LHCN-M2 (cell line): Measurements from ENCODE around the gene DIO3. TPM values are rescaled to one million over a fixed set of nuclear protein-coding genes. Genes with fewer than 3 reads are reported as not detected.
"Not testable (repeated sequence)": the region's sequence is repeated elsewhere in the genome, so short reads cannot be mapped to it uniquely, and the experiment has no call there.

Experiments used
- DNase-seq: peaks from one replicate; pipeline ENCODE4 v3.0.0-alpha.2; 2012; ENCODE audit warnings: low read depth
- total RNA-seq: library from RNA; depleted of rRNA; stranded (reverse); fragments of >200 nt; gene quantifications from 2 replicates; pipeline ENCODE4 v1.2.3, GENCODE V29; 2014

DIO3 gene
- total RNA-seq, 1 experiment from 2014 or later, result not detected

DNA sequence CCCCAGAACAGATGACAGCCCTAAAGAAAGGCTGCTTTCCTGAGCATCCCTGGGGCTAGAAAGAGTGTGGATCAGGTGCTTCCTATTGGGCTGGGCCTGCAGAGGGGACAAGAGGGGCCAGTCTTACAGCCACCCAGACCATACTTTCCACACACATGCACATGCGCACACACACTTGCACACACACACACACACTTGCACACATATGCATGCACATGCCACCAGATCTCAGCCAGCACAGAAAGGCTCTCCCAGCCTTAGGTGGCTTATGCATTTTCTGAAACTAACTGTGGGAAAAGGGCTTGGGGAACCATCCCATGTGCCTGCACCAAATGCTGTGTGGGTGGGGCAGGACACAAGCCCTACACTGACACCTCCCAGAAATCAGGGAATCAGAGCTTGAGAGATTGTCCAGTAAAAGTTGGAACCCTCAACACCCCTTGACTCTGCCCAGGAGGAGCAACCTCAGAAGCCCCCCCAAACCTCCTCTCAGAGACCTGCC is 2.5 kb upstream of the DIO3 start:
- DNase-seq, result no peak

DNA sequence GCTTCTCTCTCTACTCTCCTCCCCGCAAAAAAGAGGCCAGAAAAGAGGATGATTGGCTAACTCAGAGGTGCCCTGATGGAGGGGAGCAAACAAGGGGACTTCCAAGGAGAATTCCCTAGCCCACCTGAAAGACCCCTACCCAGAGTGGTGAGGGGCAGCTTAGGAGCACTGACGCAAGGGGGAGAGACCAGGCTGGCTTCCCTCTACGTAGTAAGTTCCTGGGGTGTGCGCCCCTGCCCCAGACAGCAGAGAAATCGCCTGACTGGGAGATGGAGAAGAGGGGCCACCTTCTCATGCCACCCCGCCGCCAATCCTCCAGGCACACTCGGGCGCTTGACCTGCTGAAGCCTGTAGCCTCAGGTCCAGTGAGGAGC is 2.1 kb upstream of the DIO3 start:
- no peak for DNase-seq

DNA sequence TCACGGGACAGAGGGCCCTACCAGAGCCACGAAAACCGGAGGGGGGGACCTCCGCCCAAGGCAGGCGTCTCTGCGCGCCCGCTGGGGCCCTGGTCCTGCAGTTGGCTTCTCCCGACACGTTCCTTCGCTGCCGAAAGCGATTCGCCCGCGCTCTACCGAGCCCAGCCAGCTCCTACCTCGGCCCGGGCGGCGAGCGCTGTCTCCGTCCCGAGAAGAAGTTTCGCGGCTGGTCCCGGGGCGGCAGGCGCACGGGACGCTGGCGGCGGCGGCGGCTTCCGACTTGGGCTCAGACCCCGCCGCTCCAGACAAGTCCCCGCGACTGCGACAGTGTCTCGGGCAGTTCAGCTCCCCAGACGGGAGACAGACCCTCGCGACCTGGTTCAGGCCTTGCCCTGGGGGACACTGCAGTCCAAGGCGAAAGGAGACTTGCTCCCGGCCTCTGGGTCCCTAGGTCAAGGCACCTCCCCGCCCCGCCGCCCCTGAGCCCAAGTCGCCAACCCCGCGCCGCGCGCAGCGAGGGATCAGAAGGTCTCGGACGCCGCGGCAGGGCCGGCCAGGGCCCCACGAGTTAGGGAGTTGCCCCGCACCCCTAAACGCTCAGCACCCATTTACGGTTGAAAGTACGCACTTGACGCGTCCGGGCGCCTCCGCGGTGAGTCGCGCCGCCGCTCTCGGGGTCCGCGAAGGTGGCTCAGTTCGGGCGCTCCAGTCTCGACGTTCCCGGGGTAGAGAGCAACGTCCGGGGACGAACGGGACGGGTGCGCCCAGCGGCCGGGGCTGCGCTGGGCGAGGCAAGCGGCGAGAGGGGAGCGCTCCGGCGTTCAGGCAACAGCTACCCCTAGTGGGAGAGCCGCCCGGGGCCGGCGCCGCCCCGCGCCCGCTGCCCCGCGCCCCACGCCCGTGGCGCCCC is 1.4 kb upstream of the DIO3 start:
- no peak for DNase-seq

DNA sequence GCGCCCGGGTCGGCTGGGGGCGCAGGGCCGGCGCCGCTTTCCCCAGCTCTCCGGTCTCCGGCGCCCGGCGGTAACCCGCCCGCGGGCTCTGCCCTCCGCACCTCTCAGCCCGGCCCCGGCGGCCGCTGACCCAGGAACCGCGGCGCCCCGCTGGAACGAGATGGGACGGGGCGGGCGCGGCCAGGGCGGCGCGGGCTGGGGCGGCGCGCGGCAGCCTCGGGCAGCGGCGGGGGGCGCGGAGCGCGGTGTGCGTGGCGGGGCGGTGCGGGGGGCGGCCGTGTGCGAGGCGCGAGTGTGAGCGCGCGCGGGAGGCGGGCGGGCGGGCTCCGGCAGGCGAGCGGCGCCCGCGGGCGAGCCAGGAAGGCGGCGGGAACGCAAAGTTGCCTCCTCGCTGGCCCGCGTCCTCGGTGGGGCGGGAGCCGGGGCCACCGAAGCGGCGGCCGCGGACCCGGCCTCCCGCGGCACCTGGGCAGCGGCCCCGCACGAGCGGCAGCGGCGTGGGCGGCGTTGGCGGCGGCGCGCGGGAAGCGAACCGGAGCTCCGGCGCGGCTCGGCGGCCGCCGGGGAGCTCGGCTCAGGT is 671 bp upstream of the DIO3 start:
- no peak for DNase-seq

DNA sequence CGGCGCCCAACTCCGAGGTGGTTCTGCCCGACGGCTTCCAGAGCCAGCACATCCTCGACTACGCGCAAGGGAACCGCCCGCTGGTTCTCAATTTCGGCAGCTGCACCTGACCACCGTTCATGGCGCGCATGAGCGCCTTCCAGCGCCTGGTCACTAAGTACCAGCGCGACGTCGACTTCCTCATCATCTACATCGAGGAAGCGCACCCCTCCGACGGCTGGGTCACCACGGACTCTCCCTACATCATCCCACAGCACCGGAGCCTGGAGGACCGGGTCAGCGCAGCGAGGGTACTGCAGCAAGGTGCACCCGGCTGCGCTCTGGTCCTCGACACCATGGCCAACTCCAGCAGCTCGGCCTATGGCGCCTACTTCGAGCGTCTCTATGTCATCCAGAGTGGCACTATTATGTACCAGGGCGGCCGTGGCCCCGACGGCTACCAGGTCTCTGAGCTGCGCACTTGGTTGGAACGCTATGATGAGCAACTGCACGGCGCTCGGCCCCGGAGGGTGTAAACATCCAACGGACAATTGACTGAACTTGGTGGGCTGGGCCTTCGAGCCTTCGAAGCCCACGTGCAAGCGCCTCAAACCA is 699 bp downstream of the DIO3 start:
- no peak for DNase-seq

DNA sequence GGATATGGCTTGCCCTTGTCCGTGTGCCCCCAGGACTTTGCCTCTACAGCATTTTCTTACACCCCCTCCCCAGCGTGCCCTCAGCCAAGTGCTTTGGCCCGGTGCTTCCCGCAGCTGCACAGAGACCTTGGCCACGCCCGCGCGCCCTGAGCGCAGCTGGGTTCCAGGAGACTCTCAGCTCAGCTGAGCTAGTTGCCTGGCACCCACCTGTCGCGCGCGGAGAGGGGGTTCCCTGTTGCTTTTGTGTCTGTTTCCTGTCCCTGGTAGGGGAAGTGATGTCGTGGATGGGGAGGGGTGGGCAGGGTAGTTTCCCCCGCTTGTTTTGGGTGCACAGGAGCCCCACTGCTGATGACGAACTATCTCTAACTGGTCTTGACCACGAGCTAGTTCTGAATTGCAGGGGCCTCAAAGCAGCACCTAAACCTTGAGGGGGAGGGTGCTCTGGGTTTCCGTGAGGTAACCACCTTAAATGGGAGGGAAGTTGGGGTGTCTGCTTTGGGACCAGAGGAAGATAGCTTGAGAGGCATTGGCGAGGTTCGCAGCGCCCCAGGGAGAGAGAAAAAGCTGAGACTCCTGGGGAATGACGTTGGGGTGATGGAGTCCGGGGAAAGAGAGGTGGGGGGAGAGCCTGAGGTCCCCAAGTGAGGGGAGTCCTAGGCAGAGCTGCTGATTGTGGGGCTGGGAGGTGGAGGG is 1.5 kb downstream of the DIO3 start:
- DNase-seq, result no peak

DNA sequence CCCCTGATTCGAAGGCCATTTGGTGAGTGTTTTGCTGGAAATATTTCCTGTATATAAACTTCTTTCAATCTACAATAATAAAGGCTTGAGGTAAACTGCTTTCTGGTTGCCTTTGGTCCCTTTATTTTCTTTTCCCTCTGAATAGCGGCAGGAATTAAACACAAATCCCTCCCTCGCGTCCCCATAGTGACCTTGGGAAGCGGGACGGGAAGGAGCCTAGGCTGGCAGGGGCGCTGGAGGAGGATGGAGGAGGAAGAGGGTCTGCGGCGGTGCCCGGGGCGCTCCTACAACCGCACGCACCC is 2.0 kb downstream of the DIO3 start:
- DNase-seq, result no peak

DNA sequence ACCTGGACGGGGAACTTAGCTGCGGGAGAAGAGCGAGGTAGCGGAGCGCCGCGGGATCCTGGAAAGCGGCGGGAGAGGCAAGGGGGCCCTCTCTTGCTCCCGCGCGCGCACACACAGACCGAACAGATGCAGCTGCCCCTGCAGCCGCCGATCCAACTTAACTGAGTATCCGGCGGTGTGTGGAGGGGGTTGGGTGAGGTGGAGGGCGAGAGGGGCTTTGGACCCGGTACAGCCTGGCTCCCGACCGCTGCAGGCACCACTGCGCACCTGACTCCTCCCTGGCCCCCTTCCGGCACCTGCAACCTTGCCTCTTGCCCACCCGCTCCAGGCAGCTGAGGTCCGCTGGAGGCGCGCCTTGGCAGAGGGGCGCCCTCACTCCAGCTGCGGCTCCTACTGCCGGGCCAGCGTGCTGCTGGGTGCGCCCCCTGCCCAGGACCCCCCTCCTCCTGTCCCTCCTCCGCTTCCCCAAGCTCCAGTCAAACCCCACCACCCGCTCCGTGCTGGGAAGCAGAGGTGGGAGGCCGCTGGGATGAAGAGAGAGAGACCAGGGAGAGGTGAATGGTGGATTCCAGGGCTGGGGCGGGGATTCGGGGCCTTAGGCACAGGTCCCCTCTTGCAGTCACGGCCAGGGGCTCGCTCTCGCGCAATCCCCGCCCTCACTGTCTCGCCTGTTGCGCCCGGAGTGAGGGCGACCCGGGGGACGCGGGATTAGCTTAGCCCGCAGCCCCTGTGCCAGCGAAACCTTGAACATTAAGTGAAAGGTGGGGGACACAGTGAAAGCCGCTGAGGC is 2.6 kb downstream of the DIO3 start:
- DNase-seq, result no peak

DNA sequence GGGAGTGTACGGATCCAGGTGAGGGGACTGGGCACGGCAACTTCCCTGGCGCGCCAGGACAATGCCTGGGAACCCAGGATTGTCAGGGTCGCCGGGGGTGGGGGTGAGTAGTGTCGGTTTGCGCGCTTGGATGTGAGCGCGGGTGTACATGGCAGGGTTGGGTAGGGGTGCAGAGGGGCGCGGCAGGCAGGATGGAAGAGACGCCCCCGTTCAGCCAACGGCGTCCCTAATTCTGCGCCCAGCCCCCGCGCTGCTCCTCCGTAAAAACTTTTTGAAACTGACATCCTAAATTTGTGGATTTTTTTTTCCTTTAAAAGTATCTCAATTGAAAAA is 3.1 kb downstream of the DIO3 start:
- DNase-seq, result no peak

DNA sequence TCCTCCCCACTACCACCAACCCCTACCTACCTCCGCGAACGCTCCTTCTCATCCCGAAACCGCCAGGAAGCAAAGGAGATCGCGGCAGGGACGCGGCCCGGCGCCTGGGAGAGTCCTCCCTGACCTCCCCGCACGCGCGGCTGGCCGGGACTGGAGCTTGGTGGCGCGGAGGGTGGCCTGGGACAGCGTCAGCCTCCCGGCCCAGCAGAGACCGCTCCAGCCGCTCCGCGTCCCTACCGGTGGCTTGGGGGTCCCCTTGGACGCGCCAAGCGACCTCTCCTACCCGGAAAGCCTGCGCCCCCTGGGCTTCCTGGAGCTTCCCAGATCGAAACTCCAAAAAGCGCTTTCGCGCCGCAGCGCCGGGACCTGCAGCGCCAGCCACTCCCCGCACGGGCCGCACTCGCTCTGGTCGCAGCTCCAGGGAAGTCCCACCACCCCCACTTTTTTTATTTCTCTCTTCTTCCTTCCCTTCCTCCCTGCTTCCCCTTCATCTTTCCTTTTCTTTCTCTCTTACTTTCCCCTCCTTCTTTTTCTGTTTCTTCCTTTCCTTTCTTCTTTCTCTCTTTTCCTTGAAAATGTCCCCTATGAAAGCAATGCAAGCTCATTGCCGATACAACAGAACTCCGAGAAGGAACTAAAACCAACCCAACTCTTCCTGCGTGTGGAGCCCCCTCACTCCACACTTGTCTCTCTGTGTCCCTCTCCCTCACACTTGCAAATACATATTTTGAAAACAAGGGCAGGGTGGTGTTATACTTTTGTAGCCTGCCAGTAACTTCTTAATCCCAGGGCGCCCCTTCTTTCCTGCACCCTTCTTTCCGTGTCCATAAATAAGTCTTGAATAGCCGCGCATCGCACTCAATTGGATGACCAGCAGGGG is 3.8 kb downstream of the DIO3 start:
- no peak for DNase-seq

DNA sequence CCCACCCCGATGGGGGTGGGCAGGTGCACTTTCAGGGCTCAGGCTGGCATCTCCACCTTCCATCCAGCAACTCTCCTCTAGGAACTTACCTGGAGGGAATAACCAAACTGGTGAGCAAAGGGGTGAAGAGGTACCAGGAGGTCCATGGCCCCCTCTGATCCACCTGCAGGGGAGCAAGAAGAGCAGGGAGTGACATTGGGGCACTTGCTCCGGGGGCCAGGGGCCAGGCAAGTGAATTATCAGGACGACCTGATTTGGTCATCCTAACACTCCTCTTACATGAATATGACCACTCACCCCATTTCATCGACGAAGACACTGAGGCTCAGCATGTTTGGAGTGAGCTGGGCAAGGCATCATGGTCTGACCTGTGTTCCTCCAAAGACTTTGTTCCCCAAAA is 6.0 kb downstream of the DIO3 start:
- DNase-seq, result no peak

DNA sequence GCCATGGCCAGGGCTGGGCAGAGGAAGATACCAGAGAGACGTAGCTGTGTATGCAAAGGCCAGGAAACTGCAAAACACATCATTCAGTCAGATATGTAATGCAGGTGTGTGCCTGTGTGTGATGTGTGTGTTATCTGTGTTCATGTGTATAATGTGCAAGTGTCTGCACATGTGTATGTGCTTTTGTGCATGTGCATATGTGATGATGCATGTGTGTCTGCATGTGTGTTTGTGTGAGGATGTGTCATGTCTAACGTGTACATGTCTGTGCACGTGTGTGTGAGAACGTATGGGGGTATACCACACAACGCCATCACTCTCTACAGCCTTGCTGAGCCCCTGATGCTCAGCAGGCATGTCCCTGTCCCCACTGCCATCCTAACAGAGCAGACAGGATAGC is 9.7 kb downstream of the DIO3 start:
- no peak for DNase-seq

DNA sequence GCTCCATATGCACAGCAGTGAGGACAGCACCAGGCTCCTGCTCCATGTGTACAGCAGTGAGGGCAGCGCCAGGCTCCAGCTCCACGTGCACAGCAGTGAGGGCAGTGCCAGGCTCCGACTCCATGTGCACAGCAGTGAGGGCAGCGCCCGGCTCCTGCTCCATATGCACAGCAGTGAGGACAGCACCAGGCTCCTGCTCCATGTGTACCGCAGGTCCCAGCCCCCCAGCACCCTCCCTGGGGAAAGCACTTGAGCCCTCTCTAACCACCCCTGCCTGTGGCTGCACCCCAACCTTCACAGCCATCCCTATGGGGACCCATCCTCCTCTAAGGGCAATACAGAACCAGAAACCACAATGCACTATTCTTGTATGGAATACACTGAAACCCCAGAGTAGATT is 11.2 kb downstream of the DIO3 start:
- DNase-seq, result not testable (repeated sequence)

DNA sequence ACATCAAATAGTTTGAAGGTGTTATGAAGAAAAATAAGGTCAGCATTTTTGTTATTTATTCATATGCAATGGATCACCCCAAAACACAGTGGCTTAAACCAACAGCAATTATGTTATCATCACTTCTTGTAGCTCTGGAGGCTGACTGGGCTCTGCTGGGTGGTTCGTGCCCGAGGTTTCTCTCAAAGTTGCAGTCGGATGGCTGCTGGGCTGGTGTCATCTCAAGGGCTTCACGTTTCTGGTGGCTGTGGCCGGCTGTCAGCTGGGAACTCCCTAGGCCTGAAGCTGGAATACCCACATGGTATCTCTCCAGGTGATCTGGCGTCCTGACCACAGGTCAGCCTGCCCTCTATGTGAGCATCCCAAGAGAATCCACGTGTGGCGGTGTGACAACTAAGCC is 12.0 kb downstream of the DIO3 start:
- DNase-seq, result no peak

DNA sequence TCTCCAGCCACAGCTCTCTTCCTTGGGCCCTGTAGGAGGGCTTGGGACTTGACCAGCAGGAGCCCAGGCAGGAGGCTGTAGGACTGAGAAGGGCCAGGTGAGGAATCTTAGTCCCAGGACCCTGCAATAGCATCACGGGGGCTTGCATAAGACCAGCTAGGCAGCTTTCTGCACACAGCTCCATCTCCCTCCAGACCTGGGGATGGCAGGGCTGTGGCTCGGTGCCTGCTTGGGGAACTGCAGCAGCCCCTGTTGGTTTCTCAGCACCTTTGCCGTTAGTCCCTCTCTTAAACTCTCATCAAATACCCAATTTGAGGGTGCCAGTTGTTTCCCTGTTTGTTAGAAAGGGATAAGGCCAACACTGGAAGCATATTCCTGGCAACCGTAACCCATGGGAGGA is 14.3 kb downstream of the DIO3 start:
- DNase-seq, result no peak

DNA sequence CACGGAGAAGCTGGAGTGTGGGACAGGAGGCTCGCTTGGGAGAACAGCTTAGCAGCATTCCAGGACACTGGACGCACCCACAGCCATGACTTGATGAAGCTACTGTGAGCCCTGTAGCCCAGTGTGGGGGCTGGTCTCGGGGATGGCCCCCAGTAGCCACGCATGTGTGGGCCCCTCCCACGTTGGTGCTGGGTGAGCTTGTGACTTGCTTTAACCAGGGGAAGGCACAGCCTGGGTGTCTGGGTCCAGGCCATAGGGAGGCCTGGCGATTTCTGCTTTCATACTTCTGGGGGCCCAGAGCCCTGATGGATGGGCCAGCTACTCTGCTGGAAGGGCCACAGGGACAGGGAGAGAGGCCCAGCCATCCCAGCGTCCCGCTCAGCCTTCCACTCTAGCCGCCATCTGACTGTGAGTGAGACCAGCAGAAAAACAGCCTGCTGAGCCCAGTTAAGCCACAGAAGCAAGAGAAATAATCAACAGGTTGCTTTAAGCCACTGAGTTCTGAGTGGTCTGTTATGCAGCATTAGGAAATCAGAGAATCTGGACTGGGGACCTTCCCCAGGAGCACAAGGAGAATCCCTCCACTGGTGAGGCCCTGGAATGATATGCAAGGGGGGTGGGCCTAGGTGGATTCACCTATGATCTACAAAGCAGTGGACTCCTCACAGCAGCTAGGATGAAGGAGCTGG is 16.1 kb downstream of the DIO3 start:
- no peak for DNase-seq

DNA sequence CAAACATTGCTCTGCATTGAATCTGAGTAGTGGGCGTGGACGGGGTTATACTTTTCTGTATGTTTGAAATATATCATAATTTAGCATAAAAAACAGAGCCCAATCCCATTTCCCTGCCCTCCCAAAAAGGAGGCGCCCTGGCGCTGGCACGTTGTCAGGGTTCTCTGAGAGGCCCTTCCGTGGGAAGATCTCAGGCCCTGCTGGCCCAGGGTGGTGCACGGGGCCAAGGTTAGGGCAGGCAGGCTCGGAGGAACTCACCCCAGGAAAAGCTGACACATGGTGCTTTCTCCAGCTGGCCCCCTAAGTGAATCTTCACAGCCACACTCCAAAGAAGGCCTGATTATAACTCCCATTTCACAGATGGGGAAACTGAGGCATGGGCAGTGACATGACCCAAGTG is 17.2 kb downstream of the DIO3 start:
- DNase-seq, result no peak

DNA sequence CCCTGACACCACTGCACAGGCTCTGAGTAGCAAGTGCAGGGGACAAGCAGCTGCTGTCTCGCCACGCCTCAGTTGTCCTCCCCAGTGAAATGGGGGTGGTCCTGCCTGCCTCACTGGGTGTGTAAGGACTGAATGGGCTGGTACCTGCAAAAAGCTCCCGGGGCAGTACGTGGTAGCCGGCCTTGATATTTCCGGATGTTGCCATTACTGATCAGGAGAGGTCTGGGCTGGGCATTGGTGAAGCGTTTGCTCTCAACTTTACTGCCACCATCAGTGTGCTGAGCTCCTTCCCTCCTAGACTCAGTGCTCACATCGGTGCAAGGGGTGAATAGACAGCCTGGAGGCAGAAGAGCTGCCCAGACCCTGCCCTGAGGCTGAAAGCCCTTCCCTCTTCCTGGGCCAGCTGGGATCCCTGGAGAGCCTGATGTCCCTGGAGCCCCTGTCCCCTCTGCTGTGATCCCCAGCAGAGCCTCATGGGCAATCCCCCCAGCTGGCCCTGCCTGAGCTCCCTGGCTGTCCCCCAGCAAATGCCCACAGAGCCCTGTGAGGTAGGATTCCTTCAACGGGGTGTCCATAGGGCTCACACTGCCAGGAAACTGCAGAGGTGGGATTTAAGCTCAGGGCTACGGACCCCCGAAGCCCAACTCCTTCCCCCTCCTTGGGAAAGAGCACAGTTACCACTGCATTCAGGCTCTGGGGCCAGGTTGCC is 18.2 kb downstream of the DIO3 start:
- DNase-seq, result no peak

DNA sequence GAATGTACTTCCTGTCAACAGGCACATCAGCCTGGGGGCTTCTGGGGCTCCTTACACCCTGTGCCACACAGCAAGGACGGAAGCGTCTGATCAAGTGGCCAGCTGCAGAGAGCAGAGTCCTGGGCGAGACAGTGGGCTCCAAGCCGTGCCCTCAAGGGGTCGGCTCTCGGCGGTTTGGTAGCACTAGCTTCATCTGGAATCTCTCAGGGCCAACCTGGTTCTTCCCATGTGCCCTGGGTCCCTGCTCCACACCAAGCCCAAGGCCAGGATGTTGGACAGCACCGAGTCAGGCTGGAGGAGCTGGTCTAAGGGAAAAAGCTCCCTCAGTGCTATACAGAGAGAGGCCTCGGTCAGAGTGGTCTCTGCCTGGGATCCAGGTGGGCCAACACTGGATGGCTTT is 20.5 kb downstream of the DIO3 start:
- no peak for DNase-seq

DNA sequence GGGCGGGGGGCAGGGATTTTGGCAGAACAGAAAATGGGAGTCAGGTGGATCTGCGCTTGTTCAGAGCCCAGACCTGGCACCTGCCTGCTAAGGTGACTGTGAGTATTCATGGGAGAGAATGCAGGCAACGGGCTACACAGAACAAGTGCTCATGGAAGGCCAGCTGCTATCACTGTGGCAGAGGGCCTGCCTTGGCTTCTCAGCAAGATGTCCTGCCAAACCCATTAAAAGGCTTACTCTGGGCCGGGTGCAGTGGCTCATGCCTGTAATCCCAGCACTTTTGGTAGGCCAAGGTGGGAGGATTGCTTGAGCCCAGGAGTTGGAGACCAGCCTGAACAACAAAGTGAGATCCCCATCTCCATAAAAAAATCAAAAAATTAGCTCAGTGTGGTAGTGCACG is 21.0 kb downstream of the DIO3 start:
- no peak for DNase-seq
